CD14-positive monocyte (primary cell): ENCODE data around the gene ZNF76. TPM values are rescaled to one million over a fixed set of nuclear protein-coding genes. Genes with fewer than 3 reads are reported as not detected.

Experiments used
- DNase-seq, 3 donors: peaks; one replicate each; pipeline ENCODE4 v3.0.0-alpha.2; 2011 to 2022
- H2AFZ ChIP-seq: 2 replicates; pipeline ENCODE4 v1.6.0; 2012; ENCODE audit warnings: mild to moderate bottlenecking, low read depth, low read length, inconsistent platforms; ENCODE audit not compliant: insufficient read depth, poor library complexity, severe bottlenecking
- H3K27ac ChIP-seq, 2 donors: 1 replicate in 1 of 2; 2 replicates in 1 of 2; pipeline ENCODE4 v1.5.1; 2012 to 2013; ENCODE audit warnings: low read length in 2 of 2, control low read depth in 1 of 2, inconsistent platforms in 1 of 2, low read depth in 1 of 2, mild to moderate bottlenecking in 1 of 2
- H3K27me3 ChIP-seq, 2 donors: one replicate each; pipeline versions ENCODE4 v1.6.0 to v1.6.1; 2011 to 2013; ENCODE audit warnings: low read length in 2 of 2; ENCODE audit not compliant: control insufficient read depth in 2 of 2, insufficient read depth in 2 of 2
- H3K36me3 ChIP-seq, 2 donors: replicated peaks in 1 of 2; 1 replicate in 1 of 2; 2 replicates in 1 of 2; pipeline versions ENCODE4 v1.5.1 to v1.6.1; 2012 to 2013; ENCODE audit warnings: low read length in 2 of 2, control low read depth in 1 of 2, inconsistent platforms in 1 of 2, mild to moderate bottlenecking in 1 of 2; ENCODE audit not compliant: insufficient read depth in 2 of 2, control insufficient read depth in 1 of 2
- H3K4me1 ChIP-seq, 2 donors: 1 replicate in 1 of 2; 2 replicates in 1 of 2; pipeline versions ENCODE4 v1.5.1 to v1.6.1; 2012 to 2013; ENCODE audit warnings: low read length in 2 of 2, control low read depth in 1 of 2, inconsistent platforms in 1 of 2, mild to moderate bottlenecking in 1 of 2, moderate library complexity in 1 of 2; ENCODE audit not compliant: insufficient read depth in 2 of 2, control insufficient read depth in 1 of 2
- H3K4me2 ChIP-seq: replicated peaks from 2 replicates; pipeline ENCODE3; 2012; ENCODE audit warnings: low read length, moderate library complexity, mild to moderate bottlenecking; ENCODE audit not compliant: poor library complexity, severe bottlenecking; ENCODE audit errors: extremely low read depth
- H3K4me3 ChIP-seq, 3 experiments: fragments of 200-600 bp in 1 of 3; sonication (generic) in 1 of 3; replicated peaks in 1 of 3; 1 replicate in 2 of 3; 2 replicates in 1 of 3; pipeline ENCODE4 v1.5.1; 2011 to 2013; ENCODE audit warnings: low read length in 3 of 3, mild to moderate bottlenecking in 3 of 3, control low read depth in 2 of 3, low read depth in 2 of 3, inconsistent platforms in 1 of 3, moderate library complexity in 1 of 3
- H3K79me2 ChIP-seq: 2 replicates; pipeline ENCODE4 v1.6.0; 2012; ENCODE audit warnings: mild to moderate bottlenecking, control low read depth, inconsistent platforms, low read length, moderate library complexity; ENCODE audit not compliant: insufficient read depth
- H3K9ac ChIP-seq: 2 replicates; pipeline ENCODE4 v1.6.0; 2017; ENCODE audit warnings: low read length, mild to moderate bottlenecking; ENCODE audit not compliant: insufficient read depth, poor library complexity, severe bottlenecking
- H3K9me3 ChIP-seq, 2 donors: replicated peaks in 1 of 2; 1 replicate in 1 of 2; 2 replicates in 1 of 2; pipeline versions ENCODE4 v1.5.1 to v1.6.1; 2012 to 2013; ENCODE audit warnings: low read length in 2 of 2, control low read depth in 1 of 2; ENCODE audit not compliant: control insufficient read depth in 1 of 2, insufficient read depth in 1 of 2
- H4K20me1 ChIP-seq: 2 replicates; pipeline ENCODE4 v1.6.0; 2012; ENCODE audit warnings: mild to moderate bottlenecking, low read length, control low read depth, moderate library complexity; ENCODE audit not compliant: insufficient read depth
- H3K27ac Mint-ChIP-seq, 7 donors: one replicate each; pipeline ENCODE4 v1.8.0; 2020; ENCODE audit warnings: mild to moderate bottlenecking in 7 of 7, mixed read lengths in 7 of 7, moderate library complexity in 6 of 7, inconsistent platforms in 2 of 7
- H3K27me3 Mint-ChIP-seq, 3 donors: one replicate each; pipeline ENCODE4 v1.8.0; 2021 to 2022; ENCODE audit warnings: low read depth in 3 of 3, mild to moderate bottlenecking in 3 of 3, mixed read lengths in 3 of 3, moderate library complexity in 3 of 3, inconsistent platforms in 1 of 3
- H3K36me3 Mint-ChIP-seq, 2 donors: one replicate each; pipeline ENCODE4 v1.8.0; 2020; ENCODE audit warnings: mixed read lengths in 2 of 2, inconsistent platforms in 1 of 2, mild to moderate bottlenecking in 1 of 2
- H3K4me1 Mint-ChIP-seq: one replicate; pipeline ENCODE4 v1.8.0; 2020; ENCODE audit warnings: mild to moderate bottlenecking, mixed read lengths
- H3K4me3 Mint-ChIP-seq, 2 donors: one replicate each; pipeline ENCODE4 v1.8.0; 2020; ENCODE audit warnings: mild to moderate bottlenecking in 2 of 2, mixed read lengths in 2 of 2, moderate library complexity in 1 of 2
- H3K9me3 Mint-ChIP-seq, 7 donors: one replicate each; pipeline ENCODE4 v1.8.0; 2020 to 2022; ENCODE audit warnings: mixed read lengths in 7 of 7, mild to moderate bottlenecking in 6 of 7, moderate library complexity in 6 of 7, inconsistent platforms in 2 of 7
- WGBS: methylation state at CpG from one replicate; pipeline ENCODE4 v1.1.5; 2013; ENCODE audit warnings: missing lambda C conversion rate; ENCODE audit not compliant: insufficient coverage; 5-methylcytosine and 5-hydroxymethylcytosine counted together
- intact Hi-C, 2 donors: fragments of 100-400 bp; cut with micrococcal nuclease; formaldehyde crosslinking; loops; one replicate each; pipeline versions ENCODE4 v1.15.0 to v1.15.1; 2023
- polyA plus RNA-seq, 3 donors: library from polyadenylated mRNA; depleted of rRNA in 1 of 3; unstranded in 2 of 3; stranded (reverse) in 1 of 3; fragments of 300-500 nt in 2 of 3; fragments of >200 nt in 1 of 3; fragmentation: Illumina TruSeq in 2 of 3; gene quantifications; 1 replicate in 2 of 3; 2 replicates in 1 of 3; pipeline ENCODE4 v1.2.3, GENCODE V29; 2012 to 2021
- TF ChIP-seq, protein P1 (sequence below): fragments of 200-600 bp; IDR thresholded peaks from one replicate; pipeline ENCODE4 v1.8.0; 2022; ENCODE audit warnings: antibody characterized with exemption, mild to moderate bottlenecking

ZNF76 gene
- polyA plus RNA-seq, 3 donors: 6.8 to 49.7 (median 9.6) TPM

DNA sequence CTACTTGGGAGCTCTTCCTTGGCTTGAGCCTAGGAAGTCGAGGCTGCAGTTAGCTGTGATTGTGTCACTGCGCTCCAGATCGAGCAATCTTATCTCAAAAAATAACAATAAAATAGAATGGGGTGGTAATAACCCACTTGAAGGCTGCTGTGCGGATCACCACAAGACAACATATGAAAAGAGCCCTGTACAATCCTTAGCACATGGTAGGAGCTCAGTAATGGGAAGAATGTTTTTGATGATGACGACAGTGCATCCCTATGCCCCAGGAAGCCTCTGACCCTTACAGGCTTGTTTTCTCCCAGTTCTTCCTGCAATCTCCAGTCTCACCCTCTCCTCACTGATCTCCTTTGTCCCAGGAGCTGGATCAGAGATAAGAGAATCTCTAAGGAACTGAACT is 30.2 kb upstream of the ZNF76 start:
- H3K27me3 Mint-ChIP-seq: peaks cover 12 to 18% (median 15%) of the 10 kb centered on the region in 3 donors
- H3K27ac Mint-ChIP-seq: no peak overlapping the region

GRCh38 chr6:35230498-35230897 is 29.0 kb upstream of the ZNF76 start:
- no peak overlapping the region for H3K4me2 ChIP-seq
- no peak overlapping the region for H3K4me3 ChIP-seq
- no peaks in the 10 kb centered on the region for H3K36me3 ChIP-seq
- peaks cover 0 to 14% (median 2%) of the 10 kb centered on the region in 7 donors for H3K9me3 Mint-ChIP-seq
- H3K27ac Mint-ChIP-seq: peak overlapping the region in 1 of 7 donors; percentile 10
- peaks cover 8 to 19% (median 15%) of the 10 kb centered on the region in 3 donors for H3K27me3 Mint-ChIP-seq
- no peak for DNase-seq
- H3K4me1 ChIP-seq: no peaks in the 10 kb centered on the region
- no peak overlapping the region for H3K4me3 Mint-ChIP-seq
- intact Hi-C loops: no loop called here
- H3K36me3 Mint-ChIP-seq: peaks cover 0 to 2% of the 10 kb centered on the region in 2 donors
- peaks cover 0 to 5% of the 10 kb centered on the region in 2 donors for H3K9me3 ChIP-seq
- H3K27ac ChIP-seq: no peak overlapping the region
- H2AFZ ChIP-seq: no peak overlapping the region
- H3K9ac ChIP-seq: no peak overlapping the region
- H3K4me1 Mint-ChIP-seq: no peaks in the 10 kb centered on the region
- no CpG with 5 or more reads among the region's 1 CpG for WGBS
- H3K27me3 ChIP-seq: peaks cover 0 to 2% of the 10 kb centered on the region in 2 donors
- no peaks in the 10 kb centered on the region for H4K20me1 ChIP-seq
- TF ChIP-seq, protein P1, sequence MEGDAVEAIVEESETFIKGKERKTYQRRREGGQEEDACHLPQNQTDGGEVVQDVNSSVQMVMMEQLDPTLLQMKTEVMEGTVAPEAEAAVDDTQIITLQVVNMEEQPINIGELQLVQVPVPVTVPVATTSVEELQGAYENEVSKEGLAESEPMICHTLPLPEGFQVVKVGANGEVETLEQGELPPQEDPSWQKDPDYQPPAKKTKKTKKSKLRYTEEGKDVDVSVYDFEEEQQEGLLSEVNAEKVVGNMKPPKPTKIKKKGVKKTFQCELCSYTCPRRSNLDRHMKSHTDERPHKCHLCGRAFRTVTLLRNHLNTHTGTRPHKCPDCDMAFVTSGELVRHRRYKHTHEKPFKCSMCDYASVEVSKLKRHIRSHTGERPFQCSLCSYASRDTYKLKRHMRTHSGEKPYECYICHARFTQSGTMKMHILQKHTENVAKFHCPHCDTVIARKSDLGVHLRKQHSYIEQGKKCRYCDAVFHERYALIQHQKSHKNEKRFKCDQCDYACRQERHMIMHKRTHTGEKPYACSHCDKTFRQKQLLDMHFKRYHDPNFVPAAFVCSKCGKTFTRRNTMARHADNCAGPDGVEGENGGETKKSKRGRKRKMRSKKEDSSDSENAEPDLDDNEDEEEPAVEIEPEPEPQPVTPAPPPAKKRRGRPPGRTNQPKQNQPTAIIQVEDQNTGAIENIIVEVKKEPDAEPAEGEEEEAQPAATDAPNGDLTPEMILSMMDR: no peak
- H3K79me2 ChIP-seq: no peaks in the 10 kb centered on the region

More for the DNA sequence above, 30.2 kb upstream of the ZNF76 start:
- Histone ChIP-seq H3K9me3 (no peaks in the 10 kb centered on the region), H3K36me3 (no peaks in the 10 kb centered on the region), H4K20me1 (no peaks in the 10 kb centered on the region), H3K79me2 (no peaks in the 10 kb centered on the region), H3K27ac (no peak overlapping the region), H2AFZ (no peak overlapping the region), H3K4me3 (no peak overlapping the region), H3K4me1 (peaks cover 0 to 2% of the 10 kb centered on the region in 2 donors), H3K4me2 (no peak overlapping the region), H3K9ac (no peak overlapping the region), H3K27me3 (peaks cover 2 to 8% of the 10 kb centered on the region in 2 donors)
- Mint-ChIP-seq H3K4me3 (no peak overlapping the region), H3K4me1 (peaks cover 3% of the 10 kb centered on the region), H3K36me3 (peaks cover 0 to 2% of the 10 kb centered on the region in 2 donors), H3K9me3 (peaks cover 0 to 3% (median 0%) of the 10 kb centered on the region in 7 donors)
- DNase-seq: no peak
- WGBS: no CpG with 5 or more reads among the region's 5 CpGs
- intact Hi-C loops: no loop called here
- TF ChIP-seq, protein P1: no peak
